UCSD-AML1 (cell line): ENCODE results near the gene AKNA.
"Not testable (repeated sequence)": the region's sequence is repeated elsewhere in the genome, so short reads cannot be mapped to it uniquely, and the experiment has no call there.

Experiments
- DNase-seq: peaks from one replicate; lab custom pipeline; 2025; ENCODE audit not compliant: unreplicated experiment; lab: John Stamatoyannopoulos, UW

The AKNA gene

GRCh38 chr9:114324492-114324891, 63.3 kb downstream of the AKNA start:
- DNase-seq, result no peak

GRCh38 chr9:114323849-114324248, 63.9 kb downstream of the AKNA start:
- DNase-seq, result not testable (repeated sequence)

- not testable (repeated sequence) for DNase-seq
Observed at GRCh38 chr9:114322831-114323531, 64.8 kb downstream of the AKNA start, which contains the start of gene ORM1. ORM1 (plus strand) TSS chr9:114323098; CDS start chr9:114323134, 36 bp downstream.

- not testable (repeated sequence) for DNase-seq
Observed at GRCh38 chr9:114322160-114322818, 65.5 kb downstream of the AKNA start.

- no peak for DNase-seq
Observed at GRCh38 chr9:114321759-114322158, 66.0 kb downstream of the AKNA start.

GRCh38 chr9:114320710-114321109, 67.1 kb downstream of the AKNA start:
- DNase-seq, result not testable (repeated sequence)

GRCh38 chr9:114319147-114319546, 68.6 kb downstream of the AKNA start:
- no peak for DNase-seq

- DNase-seq, result no peak
Observed at GRCh38 chr9:114318416-114318815, 69.4 kb downstream of the AKNA start.

GRCh38 chr9:114317665-114318357, 70.0 kb downstream of the AKNA start:
- DNase-seq, result no peak

GRCh38 chr9:114316605-114317230, 71.1 kb downstream of the AKNA start:
- DNase-seq, result no peak

- no peak for DNase-seq
Observed at GRCh38 chr9:114315723-114316363, 71.9 kb downstream of the AKNA start.

- no peak for DNase-seq
Observed at GRCh38 chr9:114314881-114315722, 72.7 kb downstream of the AKNA start.

GRCh38 chr9:114314256-114314867, 73.4 kb downstream of the AKNA start:
- no peak for DNase-seq

- DNase-seq, result no peak
Observed at GRCh38 chr9:114313186-114313585, 74.6 kb downstream of the AKNA start.

- no peak for DNase-seq
Observed at GRCh38 chr9:114312513-114312875, 75.3 kb downstream of the AKNA start.

GRCh38 chr9:114311571-114312512, 75.9 kb downstream of the AKNA start:
- DNase-seq, result no peak

- no peak for DNase-seq
Observed at GRCh38 chr9:114310471-114311450, 77.0 kb downstream of the AKNA start.
